22Rv1 (cell line): ENCODE results near the gene SVIL.
"Not testable (repeated sequence)": the region's sequence is repeated elsewhere in the genome, so short reads cannot be mapped to it uniquely, and the experiment has no call there.

Experiments used
- H3K27ac ChIP-seq: fragments of 450-650 bp; 2 replicates; pipeline ENCODE4 v1.5.1; 2017
- CTCF ChIP-seq: fragments of 450-650 bp; IDR thresholded peaks from 2 replicates; pipeline ENCODE4 v1.5.1; 2017; ENCODE audit warnings: mild to moderate bottlenecking
- ZFX ChIP-seq: fragments of 450-650 bp; IDR thresholded peaks from 2 replicates; pipeline ENCODE4 v1.6.1; 2017; ENCODE audit warnings: antibody characterized with exemption, borderline replicate concordance

Gene SVIL

DNA sequence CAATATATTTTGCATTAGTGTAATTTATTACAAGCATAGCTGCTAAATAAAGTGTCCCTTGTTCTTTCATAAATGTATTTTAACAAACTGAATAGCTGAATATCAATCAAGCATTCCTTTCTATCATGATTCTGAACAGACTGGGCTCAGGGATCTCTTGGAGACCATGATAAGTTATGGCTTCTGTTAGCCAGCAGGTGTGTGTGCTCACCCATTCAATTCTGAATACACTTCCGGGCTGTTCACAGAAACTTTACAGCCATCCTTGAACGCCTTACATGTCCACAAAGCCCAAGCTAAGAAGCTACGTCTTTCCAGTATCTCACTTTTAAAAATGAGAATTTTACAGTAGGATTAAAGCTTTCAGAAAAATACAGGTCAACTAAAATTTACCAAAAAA lies 115.1 kb downstream of the SVIL start:
- no peak overlapping the region for H3K27ac ChIP-seq

DNA sequence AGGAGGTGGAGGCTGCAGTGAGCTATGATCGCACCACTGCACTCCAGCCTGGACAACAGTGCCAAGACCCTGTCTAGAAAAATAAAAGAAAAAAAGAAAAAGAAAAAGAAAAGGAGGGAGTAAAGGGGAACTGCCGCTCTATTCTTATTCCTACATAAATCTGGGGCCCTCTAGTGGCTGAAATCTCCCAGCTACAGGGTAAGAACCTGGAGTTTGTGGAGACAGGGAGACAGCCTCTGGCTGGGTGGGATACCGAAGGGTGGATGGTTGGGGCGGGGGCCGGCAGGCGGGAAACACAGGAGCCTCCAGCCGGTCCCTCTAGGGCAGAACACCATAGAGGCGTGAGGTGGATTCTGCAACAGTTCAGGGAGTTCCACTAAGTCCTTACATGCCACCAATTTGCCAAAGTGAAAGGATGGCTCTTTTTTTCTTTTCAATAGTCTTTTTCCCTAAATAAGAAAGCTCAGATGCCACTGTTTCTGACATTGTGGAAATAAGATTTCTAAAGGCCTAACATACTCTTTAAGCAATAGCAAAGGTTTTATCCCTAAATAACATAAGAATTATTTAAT lies 117.3 kb downstream of the SVIL start:
- TF ChIP-seq ZFX (no peak), CTCF (peak; percentile 82)
- H3K27ac ChIP-seq: no peak overlapping the region

More for the DNA sequence above, 115.1 kb downstream of the SVIL start:
- TF ChIP-seq ZFX: no peak

GRCh38 chr10:29516309-29516932 lies 118.3 kb downstream of the SVIL start:
- not testable (repeated sequence) for H3K27ac ChIP-seq

- not testable (repeated sequence) for H3K27ac ChIP-seq
Measured at GRCh38 chr10:29515879-29516278, 118.9 kb downstream of the SVIL start.

DNA sequence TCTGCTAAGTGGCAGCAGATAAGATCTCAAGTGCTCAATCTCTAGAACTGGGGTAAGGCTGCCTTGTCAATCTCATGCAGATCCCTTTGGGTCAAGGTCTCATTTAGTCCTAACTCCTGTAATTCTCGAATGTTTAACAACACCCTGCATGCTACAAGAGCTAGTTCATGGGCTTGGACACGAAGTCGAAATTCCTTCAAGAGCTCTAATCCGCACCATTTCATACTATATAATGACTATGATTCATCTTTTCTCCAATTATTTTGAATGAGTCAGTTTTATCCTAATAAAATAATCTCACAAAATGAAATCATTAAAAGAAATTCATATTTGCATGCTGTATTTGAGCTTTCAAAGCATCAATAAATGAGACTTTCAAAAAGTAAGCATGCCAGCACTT lies 119.7 kb downstream of the SVIL start:
- not testable (repeated sequence) for H3K27ac ChIP-seq

- no peak for TF ChIP-seq CTCF
- no peak for TF ChIP-seq ZFX
Measured at GRCh38 chr10:29514306-29514705, 120.5 kb downstream of the SVIL start.

DNA sequence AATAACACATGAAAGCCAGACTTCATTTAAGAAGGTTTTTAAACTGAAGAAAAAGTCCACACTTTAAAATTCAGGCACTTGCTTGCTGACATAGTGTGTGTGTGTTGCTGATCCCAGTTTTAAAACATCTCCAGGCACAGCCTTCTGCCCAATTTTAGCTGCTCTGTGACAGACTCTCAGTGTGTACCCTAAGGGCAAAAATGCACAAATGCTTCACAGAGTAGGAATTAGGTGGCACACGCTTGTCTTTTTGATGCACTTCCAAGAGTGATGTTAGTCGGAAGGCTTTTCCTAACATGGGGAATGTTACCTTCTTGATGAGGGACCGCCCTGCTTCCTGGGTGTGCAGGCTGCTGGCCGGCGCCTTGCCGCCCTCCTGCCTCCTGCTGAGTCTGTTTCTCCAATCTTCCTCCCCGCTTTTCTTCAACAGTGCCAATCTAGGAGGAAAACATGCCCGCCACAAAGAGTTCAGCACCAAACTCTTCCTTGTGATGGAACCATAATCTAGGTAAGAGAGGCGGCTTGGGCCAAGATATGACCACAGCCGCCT lies 122.3 kb downstream of the SVIL start:
- no peak for TF ChIP-seq ZFX
- no peak for TF ChIP-seq CTCF
- H3K27ac ChIP-seq: no peak overlapping the region

More at GRCh38 chr10:29514306-29514705, 120.5 kb downstream of the SVIL start:
- no peak overlapping the region for H3K27ac ChIP-seq

DNA sequence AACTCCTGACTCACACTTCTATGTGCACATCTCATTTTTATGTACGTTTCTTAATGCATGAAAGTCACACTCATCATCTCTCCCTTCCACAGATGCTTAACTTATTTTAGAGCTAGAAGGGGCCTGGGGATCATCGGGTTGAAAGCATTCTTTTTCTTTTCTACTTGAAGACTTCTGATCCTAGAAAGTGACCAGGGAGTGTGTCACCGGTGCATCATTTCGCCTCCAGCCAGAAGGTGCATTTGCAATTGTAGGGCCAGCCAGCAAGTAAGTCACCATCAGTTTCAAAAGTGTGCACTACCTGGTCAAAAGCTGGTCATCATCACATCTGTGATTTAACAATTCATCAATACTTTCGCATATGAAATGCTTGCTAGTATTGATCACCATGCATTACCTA lies 123.0 kb downstream of the SVIL start:
- not testable (repeated sequence) for H3K27ac ChIP-seq

- H3K27ac ChIP-seq: not testable (repeated sequence)
Measured at GRCh38 chr10:29510483-29511157, 124.2 kb downstream of the SVIL start.

GRCh38 chr10:29508554-29509244 lies 126.1 kb downstream of the SVIL start:
- TF ChIP-seq CTCF: no peak
- no peak for TF ChIP-seq ZFX
- H3K27ac ChIP-seq: no peak overlapping the region

GRCh38 chr10:29507750-29508149 lies 127.0 kb downstream of the SVIL start:
- H3K27ac ChIP-seq: not testable (repeated sequence)

GRCh38 chr10:29506324-29506921 lies 128.3 kb downstream of the SVIL start:
- H3K27ac ChIP-seq: not testable (repeated sequence)
